OCI-LY1 (cell line): Measurements from ENCODE around the gene GNB3.

Source experiments
- CTCF ChIP-seq: fragments of 200-600 bp; sonication (generic), shearing (Covaris generic); IDR thresholded peaks from 2 replicates; pipeline ENCODE4 v1.5.1; 2017; ENCODE audit warnings: mild to moderate bottlenecking, antibody characterized with exemption, low read length, moderate library complexity, mixed read lengths
- EZH2 ChIP-seq: fragments of 200-600 bp; sonication (generic), shearing (Covaris generic); IDR thresholded peaks from 2 replicates; pipeline ENCODE4 v1.8.0; 2017; ENCODE audit warnings: borderline replicate concordance, mixed run types, mild to moderate bottlenecking, antibody characterized with exemption, low read length, moderate library complexity, mixed read lengths

GRCh38 chr12:6855322-6855721, 14.6 kb downstream of the GNB3 start:
- TF ChIP-seq CTCF (no peak), EZH2 (no peak)
